ENCODE measurements around the gene NEDD8.

DNA sequence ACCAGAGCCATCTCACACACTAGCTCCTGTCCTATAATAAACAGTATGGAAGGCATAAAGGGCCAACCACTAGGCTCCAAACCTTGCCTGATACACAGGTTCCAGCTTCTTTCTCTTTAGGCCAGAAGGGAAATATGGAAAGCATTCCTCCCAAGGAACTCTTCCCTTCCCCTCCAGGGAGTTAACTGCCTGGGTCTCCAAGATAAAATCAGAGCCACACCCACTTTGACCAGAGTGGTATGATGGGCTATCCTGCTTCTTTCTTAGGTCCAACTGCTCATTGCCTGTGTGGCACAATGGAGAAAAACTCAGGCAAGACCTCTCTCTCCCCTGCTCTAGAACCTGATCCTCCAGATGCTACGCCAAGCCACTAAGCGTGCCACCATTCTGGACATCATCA is 24.5 kb downstream of the NEDD8 start:
- TF ChIP-seq CTCF (IDR thresholded peaks at IDR 0.05; ENCODE audit: borderline replicate concordance, extremely low read depth, low read length, poor library complexity, severe bottlenecking), result no peak
- no peak for TF ChIP-seq EZH2 (IDR thresholded peaks at IDR 0.05; ENCODE audit: borderline replicate concordance, low read depth, low read length, severe bottlenecking)
